Testis (tissue), 2 donors: Measurements from ENCODE around the gene SLC22A1.

Source experiments
- CTCF ChIP-seq, 3 experiments: fragments of 450-650 bp in 2 of 3; fragments of 200-600 bp in 1 of 3; sonication (generic) in 1 of 3; IDR thresholded peaks; one replicate each; pipeline ENCODE4 v1.5.1; 2016 to 2019; ENCODE audit warnings: antibody characterized with exemption in 3 of 3, mild to moderate bottlenecking in 2 of 3, moderate library complexity in 1 of 3
- POLR2A ChIP-seq: fragments of 450-650 bp; IDR thresholded peaks from one replicate; pipeline ENCODE4 v1.6.1; 2017; ENCODE audit warnings: antibody characterized with exemption, mild to moderate bottlenecking, moderate library complexity

GRCh38 chr6:160118620-160119229 lies 2.9 kb upstream of the SLC22A1 start:
- TF ChIP-seq CTCF (IDR thresholded peaks at IDR 0.05) (no peak), POLR2A (no peak)
